Kidney capillary endothelial cell (primary cell): ENCODE measurements around the gene CRMP1.

Experiments used
- DNase-seq: peaks from one replicate; pipeline ENCODE4 v3.0.0-alpha.2; 2018; ENCODE audit warnings: low spot score

CRMP1 gene

GRCh38 chr4:5893004-5893580 is at the start of gene CRMP1:
TSS of gene CRMP1 (minus strand) at chr4:5893086. CDS start at chr4:5892969, 117 bp downstream.
- DNase-seq, result peak; percentile 40

DNA sequence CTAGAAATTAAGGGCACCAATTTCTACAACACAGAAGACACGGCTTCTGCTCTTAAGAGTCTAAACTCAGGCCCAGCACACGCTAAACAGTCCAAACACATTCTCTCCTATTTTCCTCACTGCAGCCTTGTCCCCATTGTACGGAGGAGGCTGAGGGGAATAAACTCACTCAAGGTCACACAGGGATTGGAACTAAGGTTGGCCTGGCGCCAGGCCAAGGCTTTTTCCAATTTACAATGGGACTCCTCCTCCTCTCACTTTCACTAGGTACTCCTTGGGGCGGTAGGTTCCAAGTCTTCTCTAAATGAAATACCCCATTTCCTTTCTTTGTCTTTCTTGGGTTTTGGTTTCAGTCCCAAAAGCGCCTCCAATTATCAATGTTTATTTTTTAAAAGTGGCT is 48.7 kb upstream of the CRMP1 start:
- no peak for DNase-seq

DNA sequence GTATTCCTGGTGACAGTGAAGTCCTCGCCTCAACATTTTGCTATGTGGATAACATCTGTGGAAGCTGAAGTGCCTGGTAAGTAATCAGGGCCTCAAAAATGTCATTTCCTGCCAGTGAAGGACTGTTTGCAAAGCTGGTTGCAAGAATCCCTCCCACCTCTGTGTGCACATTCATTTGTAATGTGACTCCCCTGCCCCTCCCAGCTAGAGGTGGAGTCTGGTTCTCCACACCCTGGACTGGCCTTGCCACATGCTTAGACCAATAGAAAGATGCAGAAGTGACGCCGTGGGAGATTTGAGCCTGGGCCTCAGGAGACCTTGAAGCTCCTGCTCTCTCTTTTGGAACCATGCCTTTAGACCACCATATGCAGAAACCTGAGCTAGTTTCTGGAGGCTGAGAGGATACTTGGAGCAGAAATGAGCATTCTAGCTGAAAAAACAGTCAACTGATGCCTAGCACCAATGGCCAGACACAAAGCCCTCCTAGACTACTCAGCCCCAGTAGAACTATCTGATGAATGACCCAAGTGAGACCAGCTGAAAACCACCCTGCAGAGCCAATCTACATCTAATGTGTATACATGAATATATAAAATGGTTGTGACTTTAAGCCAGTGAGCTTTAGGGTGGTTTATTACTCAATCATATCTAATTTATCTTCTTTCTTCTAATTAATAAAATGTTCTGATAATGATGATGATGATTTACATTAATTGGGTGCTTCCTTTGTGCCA is 47.8 kb upstream of the CRMP1 start:
- peak; percentile 20 for DNase-seq

DNA sequence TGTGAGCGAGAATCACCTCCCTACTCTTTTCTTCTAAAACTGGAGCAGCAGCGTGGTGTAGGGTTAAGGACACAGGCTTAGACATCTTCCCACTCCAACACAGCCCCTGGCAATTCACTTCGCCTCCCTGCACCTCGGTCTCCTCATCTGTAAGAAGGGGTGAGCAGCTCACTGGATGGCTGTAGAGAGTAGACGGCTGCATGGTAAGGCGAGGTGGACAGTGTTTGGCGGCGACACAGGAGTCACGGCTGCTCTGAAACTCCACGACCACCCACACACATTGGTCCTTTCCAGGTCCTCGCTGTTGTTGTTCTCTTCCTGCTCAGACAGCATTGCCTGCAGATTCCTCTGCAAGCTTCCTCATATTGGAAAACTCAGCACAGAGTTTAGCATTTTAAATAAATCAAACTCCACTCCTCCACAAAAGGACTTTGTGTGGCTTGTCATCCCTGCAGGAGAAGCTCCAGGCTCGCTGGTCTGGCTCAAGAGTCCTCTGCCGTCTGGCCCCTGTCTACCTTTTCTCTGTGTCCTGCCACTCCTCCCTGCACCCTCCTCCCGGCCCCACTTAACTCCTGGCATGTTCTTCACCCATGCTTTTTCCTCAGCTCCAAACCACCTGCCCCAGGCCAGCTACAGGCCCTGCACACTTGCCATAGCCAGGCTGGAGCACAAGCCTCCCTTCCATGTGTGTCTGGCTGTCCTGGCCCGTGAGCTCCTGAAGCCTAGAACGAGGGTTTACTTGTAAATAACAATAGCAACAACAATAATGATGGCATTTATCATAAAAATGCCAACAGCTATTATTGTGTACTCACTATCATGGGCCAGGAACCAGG is 41.3 kb upstream of the CRMP1 start:
- no peak for DNase-seq

GRCh38 chr4:5933116-5933515 is 40.2 kb upstream of the CRMP1 start:
- DNase-seq, result no peak

DNA sequence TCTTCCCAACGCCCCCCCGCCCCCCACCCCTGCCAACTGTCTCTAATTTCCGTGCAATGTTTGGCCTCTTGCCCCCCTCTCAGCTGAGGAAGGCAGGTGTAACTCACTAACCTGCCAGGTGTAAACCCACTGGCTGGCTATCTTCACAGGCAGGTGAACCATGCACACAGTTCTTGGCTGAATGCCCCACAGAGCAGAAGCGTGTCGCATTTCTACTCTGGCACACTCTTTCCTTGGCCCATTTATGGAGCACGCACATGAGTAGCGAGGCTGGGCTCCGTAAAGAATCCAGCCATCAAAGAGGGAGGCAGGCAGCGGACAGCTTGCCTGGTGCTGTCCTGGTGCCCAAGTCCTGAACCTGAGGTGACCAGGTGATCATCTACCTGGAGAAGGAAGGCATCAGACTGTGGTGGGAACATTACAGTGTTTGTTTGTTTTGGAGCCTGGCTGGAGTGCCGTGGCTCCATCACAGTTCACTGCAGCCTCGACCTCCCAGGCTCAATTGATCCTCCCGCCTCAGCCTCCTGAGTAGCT is 39.2 kb upstream of the CRMP1 start:
- no peak for DNase-seq

DNA sequence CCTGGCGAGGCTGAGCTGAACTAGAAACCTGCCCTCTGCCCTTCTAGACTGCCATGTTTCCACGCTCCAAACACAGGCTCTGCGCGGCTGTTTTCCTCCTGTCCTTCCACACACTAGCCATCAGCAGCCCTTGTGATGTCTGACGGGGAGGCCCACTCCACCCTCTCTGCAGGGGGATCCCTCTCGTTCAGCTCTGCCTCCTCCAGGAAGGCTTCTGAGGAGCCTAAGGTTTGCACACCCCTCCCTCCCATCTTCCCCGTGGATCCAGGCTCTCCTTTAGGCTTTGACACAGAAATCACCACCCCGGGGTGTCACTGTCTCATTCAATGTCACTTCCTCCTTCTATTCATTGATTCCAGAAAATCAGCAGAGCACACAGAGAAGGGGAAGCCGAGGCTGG is 38.6 kb upstream of the CRMP1 start:
- DNase-seq, result no peak

DNA sequence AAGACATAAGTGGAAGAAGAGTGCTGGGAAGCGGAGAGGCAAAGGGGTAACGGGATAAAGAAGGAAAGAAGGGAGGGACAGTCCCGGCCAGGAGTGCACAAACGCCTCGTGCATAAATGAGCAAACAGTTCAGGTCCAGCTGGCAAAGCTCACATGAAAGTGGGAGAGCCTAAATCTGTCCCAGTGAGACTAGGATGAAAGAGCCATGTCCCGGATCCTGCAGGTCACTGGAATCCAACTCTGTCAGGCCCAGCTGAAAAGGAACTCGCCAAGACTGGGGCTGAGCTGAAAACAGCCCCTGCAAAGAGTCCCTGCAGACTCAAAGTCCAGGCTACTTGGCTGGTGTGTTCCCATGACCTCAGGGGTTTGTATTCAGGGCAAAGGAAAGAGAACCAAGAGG is 38.0 kb upstream of the CRMP1 start:
- no peak for DNase-seq

- no peak for DNase-seq
Observed at GRCh38 chr4:5930456-5930855, 37.6 kb upstream of the CRMP1 start.

DNA sequence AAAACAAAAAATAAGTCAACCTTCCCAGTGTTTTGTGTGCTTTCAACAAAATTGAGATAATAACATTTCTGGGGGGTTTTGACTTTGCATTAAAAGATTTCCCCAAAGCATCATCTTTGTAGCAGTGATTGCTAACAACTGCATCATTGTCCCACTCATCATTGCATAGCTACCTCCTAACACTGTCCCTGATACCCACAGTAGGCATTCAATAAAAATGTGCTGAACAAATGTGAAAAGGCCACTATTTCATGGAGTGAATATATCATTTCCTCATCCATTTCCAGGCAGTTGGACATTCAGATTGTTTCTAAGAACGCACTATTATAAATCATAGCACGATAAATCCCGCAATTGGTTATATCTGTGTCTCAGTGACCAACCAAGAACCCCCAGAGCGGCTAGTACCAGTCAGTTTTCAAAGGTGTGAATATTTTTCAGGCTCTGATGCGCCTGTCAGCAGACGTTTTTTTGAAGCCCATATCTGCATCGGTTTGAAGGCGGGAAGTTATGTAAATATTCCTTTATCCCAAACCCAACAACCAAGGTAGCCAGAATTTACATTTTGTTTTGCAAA is 36.0 kb upstream of the CRMP1 start:
- DNase-seq, result no peak

DNA sequence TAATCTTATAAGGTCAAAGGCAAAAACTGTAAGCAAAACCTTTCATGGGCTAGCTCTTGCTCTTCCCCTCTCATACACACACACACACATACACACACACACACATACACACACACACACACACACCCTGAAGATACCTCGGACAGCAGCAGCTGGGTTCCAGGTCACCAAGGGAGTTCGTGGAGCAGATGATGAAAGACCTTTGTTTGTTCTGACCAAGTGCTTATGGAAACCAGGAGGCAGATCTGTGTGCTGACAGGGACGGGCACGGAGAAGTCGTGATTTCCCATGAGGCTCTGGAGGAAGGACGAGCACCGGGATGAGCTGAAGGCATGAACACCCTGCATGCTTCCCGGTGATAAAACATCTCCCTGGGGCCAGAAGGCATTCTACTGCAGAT is 35.4 kb upstream of the CRMP1 start:
- no peak for DNase-seq

DNA sequence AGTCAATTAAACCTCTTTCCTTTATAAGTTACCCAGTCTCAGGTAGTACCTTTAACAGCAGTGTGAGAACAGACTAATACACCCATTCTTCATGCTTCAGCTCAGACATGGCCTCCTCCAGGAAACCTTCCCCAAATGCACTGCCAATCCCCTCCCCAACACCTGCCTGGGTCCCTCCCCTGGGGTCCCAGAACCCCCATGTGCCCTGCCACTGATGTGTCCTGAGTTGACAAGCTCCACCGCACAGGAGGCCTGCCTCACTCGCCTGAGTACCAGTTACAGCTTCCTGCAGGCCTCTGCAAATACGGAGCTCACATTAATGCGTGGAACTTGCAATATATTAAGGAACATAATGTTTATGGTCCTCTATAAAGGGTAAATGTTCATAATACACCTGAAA is 34.9 kb upstream of the CRMP1 start:
- no peak for DNase-seq

DNA sequence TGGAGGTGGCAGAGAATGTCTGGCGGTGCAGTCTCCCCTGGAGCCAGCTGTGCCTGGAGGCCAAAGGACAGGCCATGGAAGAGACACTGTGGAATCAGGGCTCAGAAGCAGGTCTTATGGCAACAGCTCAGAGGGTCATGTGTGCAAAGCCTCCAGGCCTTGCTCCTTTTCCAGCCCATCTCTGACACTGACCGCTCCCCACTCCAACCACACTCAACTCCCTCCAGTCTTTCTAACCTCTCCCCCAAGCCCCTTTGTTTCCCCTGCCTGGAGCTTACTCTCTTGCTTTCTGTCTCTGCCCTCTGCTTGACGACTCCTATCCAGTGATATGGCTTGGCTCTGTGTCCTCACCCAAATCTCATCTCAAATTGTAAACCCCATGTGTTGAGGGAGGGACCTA is 34.2 kb upstream of the CRMP1 start:
- no peak for DNase-seq

GRCh38 chr4:5926598-5926997 is 33.7 kb upstream of the CRMP1 start:
- DNase-seq, result peak; percentile 24

DNA sequence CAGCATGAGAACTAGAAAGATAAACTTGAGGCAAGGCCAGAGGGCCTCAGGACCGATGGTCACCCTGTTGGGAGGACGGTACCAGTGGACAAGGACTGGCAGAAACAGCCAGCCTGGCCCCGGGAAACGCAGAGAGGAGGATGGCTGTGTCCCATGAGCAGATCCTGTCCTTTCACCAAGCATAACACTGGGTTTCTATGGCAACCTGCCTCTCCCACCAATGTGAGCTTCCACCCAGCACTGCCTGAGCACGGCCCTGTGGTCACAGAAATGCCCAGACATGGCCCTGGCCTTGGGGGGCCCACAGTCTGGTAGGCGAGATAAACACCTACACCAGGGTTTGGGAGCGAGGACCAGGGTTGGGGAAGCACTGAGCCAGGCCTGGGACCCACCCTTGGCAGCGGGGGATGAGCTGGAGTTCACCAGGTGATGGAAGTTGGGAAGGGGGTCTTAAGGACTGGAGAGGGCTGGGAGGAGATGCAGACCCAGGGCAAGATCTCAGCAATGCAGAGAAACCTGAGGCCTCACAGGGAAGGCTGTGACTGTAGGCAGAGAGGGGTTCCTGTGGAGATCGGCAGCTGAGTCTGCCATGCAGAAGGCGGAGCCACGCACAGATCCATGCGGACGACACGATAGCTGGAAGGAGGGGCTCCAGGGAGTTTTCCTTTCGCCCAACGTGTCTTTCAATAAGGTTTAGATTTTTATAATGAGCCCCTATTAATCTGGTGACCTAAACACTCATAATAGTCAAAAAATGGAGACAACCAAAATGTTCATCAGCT is 32.7 kb upstream of the CRMP1 start:
- DNase-seq, result no peak

GRCh38 chr4:5924461-5925125 is 31.7 kb upstream of the CRMP1 start:
- DNase-seq, result no peak

DNA sequence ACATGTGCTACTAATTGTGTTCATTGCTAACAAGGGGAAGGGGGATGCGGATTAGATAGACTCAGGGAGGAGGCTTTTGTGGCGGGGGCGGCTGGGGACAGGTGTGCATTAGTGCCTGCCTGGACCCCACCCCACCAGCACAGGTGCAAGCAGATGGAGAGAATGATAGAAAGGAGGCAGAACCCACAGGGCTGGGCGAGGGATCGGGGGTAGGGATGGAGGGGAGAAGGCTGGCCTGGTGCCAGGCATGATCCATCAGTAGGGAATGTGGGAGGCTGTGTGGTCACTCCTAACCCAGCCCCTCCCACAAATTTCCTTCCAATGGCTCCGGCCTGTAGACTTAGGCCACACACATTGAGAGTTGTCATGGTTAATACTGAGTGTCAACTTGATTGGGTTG is 30.5 kb upstream of the CRMP1 start:
- DNase-seq, result no peak

GRCh38 chr4:5922556-5922955 is 29.7 kb upstream of the CRMP1 start:
- no peak for DNase-seq

GRCh38 chr4:5921981-5922380 is 29.1 kb upstream of the CRMP1 start:
- DNase-seq, result no peak

- no peak for DNase-seq
Observed at GRCh38 chr4:5921101-5921980, 28.5 kb upstream of the CRMP1 start.
